C1 segment of cervical spinal cord (tissue), 14 donors: Measurements from ENCODE around the gene ZNF599.
A peak's percentile ranks its signal among the peaks of the same experiment; 100 is the strongest.
"Not testable (repeated sequence)": the region's sequence is repeated elsewhere in the genome, so short reads cannot be mapped to it uniquely, and the experiment has no call there.

Experiments used
- DNase-seq, 14 donors: peaks; one replicate each; lab custom pipeline; 2025; lab: John Stamatoyannopoulos, UW

ZNF599 gene

DNA sequence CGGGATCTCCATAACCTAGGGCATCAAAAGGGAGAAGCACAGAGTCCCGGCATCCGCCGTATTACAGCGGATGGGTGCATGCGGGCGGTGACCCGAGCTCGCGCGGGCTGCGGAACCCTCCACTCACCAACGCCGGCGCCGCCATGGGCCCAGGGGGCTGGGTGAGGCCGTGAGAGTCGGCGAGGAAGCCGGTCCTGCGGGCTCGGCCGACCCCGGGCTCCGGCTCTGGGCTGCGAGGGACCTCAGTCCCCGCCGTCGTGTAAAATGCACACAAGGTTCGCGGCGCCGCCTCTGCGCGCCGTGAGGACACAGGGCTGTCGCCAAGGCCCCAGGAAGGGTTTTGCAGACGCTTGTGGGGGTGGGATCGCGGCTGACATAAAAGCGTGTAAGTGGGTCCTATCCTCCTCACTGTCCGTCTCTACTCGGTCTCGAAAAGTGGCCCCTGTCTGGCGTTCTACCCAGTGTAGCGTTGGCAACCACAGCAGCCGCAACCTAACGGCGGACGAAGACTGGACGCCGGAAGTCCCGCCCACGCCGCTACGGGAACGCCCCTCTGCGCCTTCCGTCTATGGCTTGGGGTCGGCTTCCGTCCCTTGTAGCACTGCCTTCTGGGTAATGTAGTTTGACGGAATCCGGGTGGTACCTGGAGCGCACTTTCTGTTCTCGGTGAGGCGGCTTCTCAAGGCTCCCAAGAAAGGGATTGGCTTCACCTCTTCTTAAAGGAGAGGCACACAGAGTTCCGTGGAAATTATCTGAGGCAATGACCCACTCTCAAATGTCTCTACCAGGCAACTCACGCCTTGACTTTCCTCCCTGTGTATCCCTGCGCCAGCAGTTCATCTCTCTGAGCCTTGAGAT is at the start of gene ZNF599:
TSS of gene ZNF599 (minus strand) at position 519 of the 858 bp plus-strand sequence. CDS start at position 145, 374 bp downstream.
- DNase-seq = peak; percentile 21 to 91 (median 85)

DNA sequence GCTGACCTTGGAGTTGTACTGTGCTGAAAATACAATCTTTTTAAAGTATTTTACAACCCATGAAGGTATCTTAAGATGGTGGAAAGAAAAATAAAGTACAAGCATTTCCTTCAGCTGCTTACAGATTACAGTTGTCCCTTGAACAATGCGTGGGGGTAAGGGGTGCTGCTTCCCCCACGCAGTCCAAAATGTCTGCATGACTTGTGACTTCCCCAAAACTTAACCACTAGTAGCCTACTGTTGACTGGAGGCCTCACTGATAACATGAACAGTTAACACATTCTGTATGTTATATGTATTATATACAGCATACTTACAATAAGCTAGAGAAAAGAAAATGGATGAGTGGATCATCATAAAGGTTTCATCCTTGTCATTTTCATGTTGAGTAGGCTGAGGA is 45.3 kb upstream of the ZNF599 start:
- DNase-seq = no peak

DNA sequence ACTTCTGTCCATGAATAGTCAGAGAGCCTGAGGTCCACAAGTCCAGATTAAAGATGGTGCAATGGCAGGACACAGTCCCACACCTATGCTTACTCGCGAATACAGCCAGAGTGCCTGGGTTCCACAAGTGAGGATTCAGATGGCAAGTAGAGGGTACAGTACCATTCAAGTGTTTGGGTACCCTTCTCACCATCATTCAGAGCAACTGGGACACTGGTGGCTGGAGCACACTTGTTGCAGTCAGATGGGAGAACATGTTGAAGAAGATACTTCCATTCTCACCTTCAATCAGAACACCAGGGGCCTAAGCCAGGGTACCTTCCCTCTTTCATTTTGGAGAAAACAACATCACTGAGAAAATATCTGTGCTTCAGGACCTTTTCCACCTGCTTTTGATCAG is 43.7 kb upstream of the ZNF599 start:
- DNase-seq = no peak

DNA sequence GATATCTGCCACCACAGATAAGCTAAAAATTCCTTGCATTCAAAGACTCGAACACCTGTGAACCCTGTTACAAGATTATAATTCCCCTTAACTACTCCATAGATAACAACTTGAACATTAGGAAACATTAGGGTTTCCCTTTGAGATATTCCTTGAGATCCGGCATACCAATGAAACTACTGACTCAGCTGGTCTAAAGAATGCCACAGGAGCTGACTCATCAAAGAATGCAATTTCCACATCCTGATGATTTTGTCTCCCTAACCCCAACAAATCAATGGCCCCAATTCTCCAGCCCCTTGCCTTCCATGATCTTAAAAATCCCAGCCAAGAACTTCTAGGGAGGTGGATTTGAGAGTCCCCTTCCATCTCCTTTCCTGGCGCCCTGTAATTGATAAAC is 35.6 kb upstream of the ZNF599 start:
- no peak for DNase-seq

DNA sequence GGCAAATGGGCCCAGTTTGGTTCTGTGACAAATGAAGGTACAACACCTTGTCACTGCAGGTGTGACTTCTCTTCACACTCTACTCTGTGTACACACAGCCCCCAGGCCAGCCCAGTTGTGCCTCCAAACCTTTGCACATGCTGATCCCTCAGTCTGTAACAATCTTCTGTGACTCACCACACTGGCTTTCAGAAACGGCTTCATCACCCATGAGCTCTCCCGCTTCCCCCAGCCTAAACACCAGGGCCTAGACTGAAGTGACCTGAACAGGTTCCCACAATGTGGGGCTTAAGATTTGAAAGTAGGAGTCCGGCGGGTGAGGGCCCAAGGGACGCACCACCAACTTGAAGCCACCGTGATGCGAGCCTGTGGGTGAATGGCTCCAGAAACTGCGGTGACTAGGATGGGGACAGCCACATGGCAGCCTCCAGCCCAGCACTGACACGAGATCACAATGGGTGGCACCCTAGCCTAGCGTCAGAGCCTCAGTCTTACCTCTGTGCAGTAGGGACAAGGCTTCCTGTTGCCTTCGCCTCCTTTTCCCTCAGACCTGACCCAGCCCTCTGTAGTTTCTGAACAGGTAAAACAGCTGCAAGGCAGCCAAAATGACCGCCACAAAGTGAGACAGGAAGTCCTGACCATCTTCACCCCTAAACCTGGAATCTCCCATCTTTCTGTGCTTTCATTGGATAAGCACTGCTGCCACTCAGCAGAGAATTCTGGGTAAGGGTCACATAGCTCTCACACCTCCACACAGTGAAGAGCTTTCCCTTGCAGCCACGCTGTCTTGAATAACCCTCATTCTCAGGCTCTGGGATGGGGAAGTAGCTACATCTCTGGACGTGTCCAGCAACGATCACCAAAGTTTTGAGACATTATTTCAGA is 34.2 kb upstream of the ZNF599 start:
- no peak for DNase-seq

DNA sequence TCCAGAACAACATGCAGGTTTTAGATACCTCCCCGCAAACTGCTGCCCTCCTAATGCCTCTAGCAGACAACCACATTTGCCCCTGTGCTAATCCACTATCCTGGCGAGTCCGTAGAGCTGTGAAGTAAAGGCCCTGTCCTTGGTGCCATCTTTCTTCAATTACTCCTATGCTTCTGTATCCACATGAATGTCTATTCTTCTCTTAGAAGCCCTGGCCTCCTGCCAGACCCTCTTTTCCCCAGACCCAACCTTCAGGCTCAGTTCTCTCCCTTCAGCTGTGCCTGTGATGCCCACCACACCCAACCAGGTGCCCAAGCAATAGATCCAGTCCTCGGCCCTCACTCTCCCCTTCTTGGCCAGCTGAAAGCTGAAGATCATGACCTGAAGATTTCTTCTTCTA is 31.1 kb upstream of the ZNF599 start:
- DNase-seq = no peak

DNA sequence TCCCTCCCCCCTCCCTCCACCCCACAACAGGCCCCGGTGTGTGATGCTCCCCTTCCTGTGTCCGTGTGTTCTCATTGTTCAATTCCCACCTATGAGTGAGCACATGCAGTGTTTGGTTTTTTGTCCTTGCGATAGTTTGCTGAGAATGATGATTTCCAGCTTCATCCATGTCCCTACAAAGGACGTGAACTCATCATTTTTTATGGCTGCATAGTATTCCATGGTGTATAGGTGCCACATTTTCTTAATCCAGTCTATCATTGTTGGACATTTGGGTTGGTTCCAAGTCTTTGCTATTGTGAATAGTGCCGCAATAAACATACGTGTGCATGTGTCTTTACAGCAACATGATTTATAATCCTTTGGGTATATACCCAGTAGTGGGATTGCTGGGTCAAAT is 23.9 kb upstream of the ZNF599 start:
- DNase-seq = not testable (repeated sequence)

DNA sequence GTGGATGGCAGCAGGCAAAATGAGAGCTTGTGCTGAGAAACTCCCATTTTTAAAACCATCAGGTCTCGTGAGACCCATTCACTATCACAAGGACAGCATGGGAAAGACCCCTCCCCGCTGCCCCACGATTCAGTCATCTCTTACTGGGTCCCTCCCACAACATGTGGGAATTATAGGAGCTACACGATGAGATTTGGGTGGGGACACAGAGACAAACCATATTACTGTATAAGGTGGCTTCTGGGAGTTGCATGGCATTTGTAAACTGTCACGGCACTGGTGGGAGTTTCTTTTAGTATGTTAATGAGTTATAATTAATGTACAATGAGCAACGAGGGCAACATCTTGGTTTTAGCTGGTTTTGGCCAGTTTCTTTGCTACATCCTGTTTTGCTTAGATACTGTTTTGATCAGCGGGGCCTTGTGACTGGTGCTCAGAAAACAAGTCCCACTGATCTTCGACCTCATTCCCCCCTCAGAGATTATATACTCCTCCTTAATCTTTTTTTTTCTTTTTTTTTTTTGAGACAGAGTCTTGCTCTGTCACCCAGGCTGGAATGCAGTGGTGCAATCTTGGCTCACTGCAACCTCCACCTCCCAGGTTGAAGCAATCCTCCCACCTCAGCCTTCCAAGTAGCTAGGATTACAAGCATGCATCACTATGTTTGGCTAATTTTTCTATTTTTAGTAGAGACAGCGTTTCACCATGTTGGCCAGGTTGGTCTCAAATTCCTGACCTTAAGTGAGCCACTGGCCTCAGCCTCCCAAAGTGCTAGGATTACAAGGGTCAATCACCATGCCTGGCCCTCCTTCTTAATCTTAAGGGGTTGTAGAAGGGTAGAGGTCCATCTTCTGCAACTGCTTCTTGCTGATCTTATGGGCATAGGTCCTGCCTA is 21.3 kb upstream of the ZNF599 start:
- no peak for DNase-seq

DNA sequence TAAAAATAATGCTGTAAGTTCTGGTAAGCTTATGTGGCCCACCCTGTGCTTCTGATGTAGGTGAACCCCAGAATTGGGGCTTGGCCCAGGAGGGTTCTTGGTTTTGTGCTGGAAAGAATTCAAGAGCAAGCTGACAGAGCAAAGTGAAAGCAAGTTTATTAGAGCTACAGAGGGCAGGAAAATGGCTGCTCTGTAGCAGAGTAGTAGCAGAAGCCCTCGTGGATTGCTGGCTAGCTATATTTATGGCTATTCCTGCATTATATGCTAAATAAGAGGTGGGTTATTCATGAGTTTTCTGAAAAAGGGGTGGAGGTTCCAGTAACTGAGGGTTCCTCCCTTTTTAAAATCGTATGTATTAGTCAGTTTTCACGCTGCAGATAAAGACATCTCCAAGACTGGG is 20.6 kb upstream of the ZNF599 start:
- DNase-seq = no peak

DNA sequence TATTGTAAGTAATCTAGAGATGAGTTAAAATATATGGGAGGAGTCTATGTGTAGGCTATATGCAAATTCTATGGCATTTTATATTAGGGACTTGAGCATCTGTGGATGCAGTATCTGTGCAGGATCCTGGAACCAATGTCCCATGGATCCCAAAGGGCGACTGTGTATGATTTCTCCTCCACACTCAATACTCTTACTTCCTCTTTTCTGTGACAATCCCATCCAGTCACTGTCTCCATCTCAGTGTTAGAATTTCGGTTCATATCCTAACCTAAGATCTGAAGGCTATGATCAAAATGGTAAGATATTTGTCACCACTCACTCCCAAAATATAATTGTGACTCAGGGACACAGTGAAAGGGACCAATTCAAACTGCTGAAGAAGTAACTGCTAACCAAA is 15.1 kb upstream of the ZNF599 start:
- DNase-seq = no peak

DNA sequence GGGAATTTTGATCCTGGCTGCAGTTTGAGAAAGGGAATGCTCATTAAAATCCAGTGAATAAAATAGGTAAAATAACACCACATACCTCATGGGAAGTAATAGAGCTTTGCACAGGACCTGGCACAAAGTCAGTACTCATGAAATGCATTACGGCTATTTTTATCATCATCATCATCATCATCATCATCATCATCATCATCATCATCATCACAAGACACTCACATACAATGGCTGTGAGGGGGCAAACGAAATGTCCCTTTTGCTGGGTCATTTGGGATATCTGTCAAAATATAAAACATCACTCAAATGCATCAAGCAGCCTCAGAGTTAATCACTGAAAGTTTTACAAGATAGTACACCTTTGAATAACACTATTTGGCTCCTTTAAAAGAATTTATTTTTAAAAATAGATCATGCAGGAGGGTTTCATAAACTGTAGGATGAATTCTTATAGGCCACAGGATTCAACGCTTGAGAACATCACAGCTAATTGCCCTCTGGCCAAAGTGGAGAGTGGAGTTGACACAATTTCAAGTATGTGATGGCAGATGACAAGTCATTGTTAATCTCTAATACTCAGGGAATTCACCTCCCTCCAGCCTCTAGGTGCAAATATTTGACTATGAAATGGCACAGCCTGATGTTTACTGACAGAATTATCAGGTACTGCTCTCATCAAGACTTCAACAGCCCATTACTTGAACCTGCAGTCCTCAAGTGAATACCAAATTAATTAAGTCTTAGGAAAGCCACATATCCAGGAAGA is 14.2 kb upstream of the ZNF599 start:
- no peak for DNase-seq

DNA sequence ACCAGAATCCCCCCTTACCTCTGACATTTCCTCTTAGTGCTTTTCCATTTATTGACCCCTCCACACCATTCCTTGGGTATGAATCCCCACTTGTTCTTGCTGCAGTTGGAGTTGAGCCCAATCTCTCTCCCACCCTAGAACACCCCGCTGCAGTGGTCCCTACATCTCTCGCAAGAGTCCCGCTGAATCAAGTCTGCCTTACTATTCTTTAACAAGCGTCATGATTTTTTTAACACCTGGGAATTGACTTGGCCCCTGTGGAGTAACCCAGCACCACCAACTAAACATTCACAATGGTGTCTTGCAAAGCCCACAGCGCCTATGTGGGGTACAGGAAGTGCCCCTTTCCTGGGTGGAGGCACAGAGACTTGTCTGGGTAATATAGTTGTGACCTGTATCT is 13.2 kb upstream of the ZNF599 start:
- DNase-seq = no peak

DNA sequence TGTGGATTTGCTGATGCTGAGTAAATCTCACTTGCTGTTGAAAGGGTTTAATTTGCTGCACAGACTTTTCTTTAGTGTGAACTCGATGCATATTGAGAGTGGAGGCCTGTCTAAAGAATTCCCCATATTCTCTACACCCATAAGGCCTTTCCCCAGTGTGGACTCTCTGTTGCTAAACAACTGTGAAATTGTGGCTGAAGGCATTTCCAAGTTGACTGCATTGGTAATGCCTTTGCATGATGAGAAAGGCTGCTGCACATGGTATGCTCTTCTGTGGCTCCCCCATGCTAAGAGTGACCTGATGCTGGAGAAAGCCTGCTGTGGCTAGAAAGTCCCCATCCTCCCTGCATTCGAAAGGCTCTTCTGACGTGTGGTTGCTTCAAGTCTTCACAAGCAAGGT is 6.6 kb upstream of the ZNF599 start:
- DNase-seq = no peak

DNA sequence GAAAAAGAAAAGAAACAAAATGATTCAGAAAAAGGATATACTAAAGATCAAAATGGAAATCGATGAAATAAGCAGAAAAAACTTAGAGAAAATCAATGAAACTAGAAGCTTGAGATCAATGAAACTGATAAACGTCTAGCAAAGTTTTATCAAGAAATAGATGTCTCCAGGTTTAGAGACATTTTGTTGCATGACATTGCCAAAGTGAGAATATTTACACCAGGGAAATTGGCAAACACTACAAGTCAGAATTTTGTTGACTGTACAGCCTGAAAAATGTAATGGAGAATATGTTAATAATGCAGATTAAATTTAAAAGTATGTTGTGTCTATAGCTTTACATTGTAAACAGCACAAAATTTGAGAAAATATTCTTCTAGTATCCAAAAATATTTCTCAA is 5.3 kb upstream of the ZNF599 start:
- DNase-seq = no peak

DNA sequence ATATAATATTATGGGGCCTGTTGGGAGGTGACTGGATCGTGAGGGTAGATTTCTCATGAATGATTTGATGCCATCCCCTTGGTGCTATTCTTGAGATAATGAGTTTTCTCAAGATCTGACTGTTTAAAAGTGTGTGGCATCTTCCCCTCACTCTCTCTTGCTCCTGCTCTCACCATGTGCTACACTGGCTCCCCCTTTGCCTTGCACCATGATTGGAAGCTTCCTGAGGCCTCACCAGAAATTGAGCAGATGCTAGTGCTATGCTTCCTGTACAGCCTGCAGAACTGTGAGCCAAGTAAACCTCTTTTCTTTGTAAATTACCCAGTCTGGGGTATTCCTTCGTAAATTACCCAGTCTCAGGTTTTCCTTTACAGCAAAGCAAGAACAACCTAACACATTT is 1.8 kb upstream of the ZNF599 start:
- DNase-seq = no peak

DNA sequence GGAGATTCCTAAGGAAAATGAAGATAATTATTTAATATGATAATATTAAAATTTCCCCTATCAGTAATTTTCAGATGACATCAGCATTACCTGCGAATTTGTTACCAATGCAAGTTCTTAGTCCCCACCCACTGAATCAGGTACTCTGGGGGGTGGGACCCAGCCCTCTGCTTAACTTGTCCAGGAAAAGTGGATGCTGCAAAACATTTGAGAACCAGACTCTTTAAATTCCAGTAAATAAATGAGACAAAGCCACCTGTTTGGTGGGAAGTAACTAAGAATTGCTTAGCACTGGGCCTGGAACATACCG is 495 bp upstream of the ZNF599 start:
- no peak for DNase-seq

DNA sequence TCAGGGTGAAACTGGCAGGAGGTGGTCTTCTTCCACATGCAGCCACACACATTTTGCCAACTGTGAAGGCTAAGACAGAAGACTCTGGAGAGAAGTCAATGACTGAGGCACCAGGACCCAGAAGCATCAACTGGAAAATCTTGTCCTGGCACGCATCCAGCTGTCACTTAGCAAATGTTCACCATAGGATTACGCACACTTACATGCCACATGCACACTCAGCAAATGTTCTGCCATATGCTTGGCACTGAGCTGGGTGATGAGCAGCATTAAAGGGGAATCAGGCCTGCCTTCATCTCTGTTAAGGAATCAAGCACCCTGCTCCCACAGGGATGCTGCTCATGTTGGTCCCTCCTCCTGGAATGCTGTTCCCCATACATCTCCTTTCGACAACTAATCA is 5.1 kb downstream of the ZNF599 start:
- no peak for DNase-seq

DNA sequence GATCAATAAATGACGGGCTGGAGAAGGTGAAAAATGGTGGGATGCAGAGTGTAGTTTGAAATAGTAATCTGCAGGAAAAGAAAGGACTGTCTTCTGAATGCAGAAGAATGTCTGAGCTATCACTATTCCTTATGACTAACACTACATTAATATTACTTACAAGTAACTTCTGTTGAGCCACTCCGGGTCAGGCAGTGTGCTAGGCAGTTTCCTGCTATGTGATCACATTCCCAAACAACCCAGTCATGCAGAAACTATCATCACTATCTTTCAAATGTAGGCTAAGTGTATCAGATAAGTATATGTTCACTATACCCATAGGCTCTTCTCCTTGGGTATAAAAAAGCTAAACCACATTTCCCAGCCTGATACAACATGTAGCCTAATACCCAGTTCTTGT is 6.6 kb downstream of the ZNF599 start:
- no peak for DNase-seq

DNA sequence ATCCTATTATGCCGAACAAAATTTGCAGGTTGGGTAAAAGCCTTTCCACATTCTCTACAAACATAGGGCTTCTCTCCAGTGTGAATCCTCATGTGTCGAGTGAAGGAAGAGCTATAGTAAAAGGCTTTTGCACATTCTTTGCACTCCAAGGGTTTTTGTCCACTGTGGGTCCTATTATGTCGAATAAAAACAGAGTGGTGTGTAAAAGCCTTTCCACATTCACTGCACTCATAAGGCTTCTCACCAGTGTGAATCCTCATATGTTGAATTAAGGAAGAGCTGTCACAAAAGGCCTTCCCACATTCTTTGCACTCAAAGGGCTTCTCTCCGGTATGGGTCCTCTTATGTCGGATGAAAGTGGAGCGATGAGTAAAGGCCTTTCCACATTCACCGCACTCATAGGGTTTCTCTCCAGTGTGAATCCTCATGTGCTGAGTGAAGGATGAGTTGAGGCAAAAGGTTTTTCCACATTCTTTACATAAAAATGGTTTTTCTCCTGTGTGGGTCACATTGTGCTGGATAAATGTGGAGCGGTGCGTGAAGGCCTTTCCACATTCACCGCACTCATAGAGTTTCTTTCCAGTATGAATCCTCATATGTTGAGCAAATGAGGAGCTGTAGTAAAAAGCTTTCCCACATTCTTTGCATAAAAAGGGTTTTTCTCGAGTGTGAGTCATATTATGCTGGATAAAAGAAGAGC is 13.6 kb downstream of the ZNF599 start:
- DNase-seq = no peak

DNA sequence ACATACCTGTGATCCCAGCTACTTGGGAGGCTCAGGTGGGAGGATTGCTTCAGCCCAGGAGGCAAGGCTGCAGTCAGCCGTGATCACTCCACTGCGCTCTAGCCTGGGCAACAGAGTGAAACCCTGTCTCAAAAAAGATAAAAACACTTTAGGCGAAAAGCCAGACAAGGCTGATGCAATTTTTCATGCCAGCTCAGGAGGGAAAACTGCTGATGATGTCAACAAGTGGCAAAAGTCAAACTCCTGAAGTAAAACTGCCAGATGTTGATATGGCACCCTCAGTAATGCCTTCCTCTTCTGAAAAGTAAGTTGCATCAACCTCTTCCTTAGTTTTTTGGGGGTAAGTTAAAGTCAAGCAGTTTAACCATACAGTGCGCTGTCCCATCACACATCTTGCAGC is 15.6 kb downstream of the ZNF599 start:
- DNase-seq = no peak
